HEK293 (cell line): ENCODE data around the gene PNLIPRP1.

Experiments
- TCF7L2 ChIP-seq: IDR thresholded peaks from 2 replicates; pipeline ENCODE4 v1.6.1; 2011; ENCODE audit warnings: low read depth, mild to moderate bottlenecking, inconsistent platforms, low read length, moderate library complexity, borderline replicate concordance
- ZNF223 ChIP-seq: fragments of 450-650 bp; formaldehyde crosslinking; IDR thresholded peaks from 2 replicates; pipeline ENCODE4 v1.5.1; 2016; ENCODE audit warnings: missing biosample characterization, missing genetic modification characterization
- ZNF501 ChIP-seq: fragments of 450-650 bp; formaldehyde crosslinking; IDR thresholded peaks from 2 replicates; pipeline ENCODE4 v1.5.1; 2016; ENCODE audit warnings: missing biosample characterization, missing genetic modification characterization

- TF ChIP-seq ZNF501 (tag by site-specific recombination) (no peak), ZNF223 (tag by site-specific recombination) (no peak), TCF7L2 (no peak)
Measured at GRCh38 chr10:116574797-116575196, 16.0 kb upstream of the PNLIPRP1 start.
